Vagina (tissue), 2 donors: ENCODE data around the gene VOPP1. TPM values are rescaled to one million over a fixed set of nuclear protein-coding genes. Genes with fewer than 3 reads are reported as not detected.

Experiments
- DNase-seq, 2 donors: peaks; one replicate each; pipeline ENCODE4 v3.0.0-alpha.2; 2017; ENCODE audit errors: extremely low spot score in 2 of 2
- H3K27ac ChIP-seq: fragments of 200-600 bp; sonication (generic); one replicate; pipeline ENCODE4 v1.5.1; 2019
- H3K27me3 ChIP-seq: fragments of 200-600 bp; sonication (generic); one replicate; pipeline ENCODE4 v1.5.1; 2019
- H3K36me3 ChIP-seq, 2 donors: fragments of 200-600 bp; sonication (generic); one replicate each; pipeline ENCODE4 v1.5.1; 2017 to 2019
- H3K4me1 ChIP-seq: fragments of 200-600 bp; sonication (generic); one replicate; pipeline ENCODE4 v1.5.1; 2019
- H3K4me3 ChIP-seq, 2 donors: fragments of 200-600 bp; sonication (generic); 1 replicate in 1 of 2; 2 replicates in 1 of 2; pipeline ENCODE4 v1.5.1; 2016 to 2019
- H3K9me3 ChIP-seq: fragments of 200-600 bp; sonication (generic); one replicate; pipeline ENCODE4 v1.5.1; 2019
- CTCF ChIP-seq, 3 experiments: fragments of 450-650 bp in 2 of 3; fragments of 200-600 bp in 1 of 3; sonication (generic) in 1 of 3; IDR thresholded peaks; one replicate each; pipeline ENCODE4 v1.5.1; 2017 to 2019; ENCODE audit warnings: antibody characterized with exemption in 3 of 3, mild to moderate bottlenecking in 2 of 3, moderate library complexity in 2 of 3
- POLR2A ChIP-seq, 2 donors: fragments of 450-650 bp; IDR thresholded peaks; one replicate each; pipeline ENCODE4 v1.6.1; 2017; ENCODE audit warnings: antibody characterized with exemption in 2 of 2, mild to moderate bottlenecking in 2 of 2, moderate library complexity in 2 of 2
- POLR2AphosphoS5 ChIP-seq, 2 donors: sonication (generic); formaldehyde crosslinking; IDR thresholded peaks; one replicate each; pipeline ENCODE4 v1.9.0; 2017; ENCODE audit warnings: antibody characterized with exemption in 2 of 2, mild to moderate bottlenecking in 2 of 2, low read depth in 1 of 2; ENCODE audit not compliant: insufficient read depth in 1 of 2
- intact Hi-C: fragments of 100-400 bp; cut with DNase I; formaldehyde crosslinking; loops from one replicate; pipeline ENCODE4 v1.15.1; 2023
- total RNA-seq: library from RNA; depleted of rRNA; stranded (reverse); fragments of >200 nt; gene quantifications from one replicate; pipeline ENCODE4 v1.2.3, GENCODE V29; 2016

Gene VOPP1
- total RNA-seq, 1 donor from 2014 or later = 26.3 TPM

GRCh38 chr7:55548295-55548731 is 24.0 kb downstream of the VOPP1 start:
- Histone ChIP-seq H3K27me3 (no peaks in the 10 kb centered on the region), H3K9me3 (no peaks in the 10 kb centered on the region), H3K4me1 (peaks cover 51% of the 10 kb centered on the region), H3K4me3 (no peak overlapping the region), H3K27ac (no peak overlapping the region), H3K36me3 (no peaks in the 10 kb centered on the region)
- DNase-seq = no peak
- intact Hi-C loops = no loop called here
- TF ChIP-seq POLR2AphosphoS5 (IDR thresholded peaks at IDR 0.05; ENCODE audit: insufficient read depth in 1 of 2, low read depth in 1 of 2) (no peak), CTCF (IDR thresholded peaks at IDR 0.05) (no peak), POLR2A (IDR thresholded peaks at IDR 0.05) (no peak)

GRCh38 chr7:55546814-55547213 is 25.5 kb downstream of the VOPP1 start:
- intact Hi-C loops = no loop called here
- no peaks in the 10 kb centered on the region for H3K27me3 ChIP-seq
- TF ChIP-seq CTCF (IDR thresholded peaks at IDR 0.05) = no peak
- TF ChIP-seq POLR2A (IDR thresholded peaks at IDR 0.05) = no peak
- TF ChIP-seq POLR2AphosphoS5 (IDR thresholded peaks at IDR 0.05; ENCODE audit: insufficient read depth in 1 of 2, low read depth in 1 of 2) = no peak
- H3K4me1 ChIP-seq = peaks cover 36% of the 10 kb centered on the region
- no peak overlapping the region for H3K4me3 ChIP-seq
- H3K27ac ChIP-seq = no peak overlapping the region
- no peak for DNase-seq
- H3K36me3 ChIP-seq = no peaks in the 10 kb centered on the region
- no peaks in the 10 kb centered on the region for H3K9me3 ChIP-seq

- Histone ChIP-seq H3K4me3 (no peak overlapping the region), H3K4me1 (peaks cover 32% of the 10 kb centered on the region), H3K9me3 (no peaks in the 10 kb centered on the region), H3K27ac (no peak overlapping the region), H3K27me3 (no peaks in the 10 kb centered on the region), H3K36me3 (no peaks in the 10 kb centered on the region)
- intact Hi-C loops = no loop called here
- no peak for TF ChIP-seq CTCF (IDR thresholded peaks at IDR 0.05)
- no peak for TF ChIP-seq POLR2A (IDR thresholded peaks at IDR 0.05)
- TF ChIP-seq POLR2AphosphoS5 (IDR thresholded peaks at IDR 0.05; ENCODE audit: insufficient read depth in 1 of 2, low read depth in 1 of 2) = no peak
- DNase-seq = no peak
Observed at GRCh38 chr7:55545496-55545895, 26.8 kb downstream of the VOPP1 start.

- Histone ChIP-seq H3K4me3 (no peak overlapping the region), H3K36me3 (no peaks in the 10 kb centered on the region), H3K27me3 (no peaks in the 10 kb centered on the region), H3K9me3 (no peaks in the 10 kb centered on the region), H3K27ac (no peak overlapping the region), H3K4me1 (peaks cover 26% of the 10 kb centered on the region)
- intact Hi-C loops = no loop called here
- DNase-seq = no peak
- TF ChIP-seq POLR2AphosphoS5 (IDR thresholded peaks at IDR 0.05; ENCODE audit: insufficient read depth in 1 of 2, low read depth in 1 of 2) = no peak
- TF ChIP-seq CTCF (IDR thresholded peaks at IDR 0.05) = no peak
- TF ChIP-seq POLR2A (IDR thresholded peaks at IDR 0.05) = no peak
Observed at GRCh38 chr7:55540226-55540858, 32.0 kb downstream of the VOPP1 start.

GRCh38 chr7:55539380-55539779 is 32.9 kb downstream of the VOPP1 start:
- intact Hi-C loops = no loop called here
- no peaks in the 10 kb centered on the region for H3K27me3 ChIP-seq
- DNase-seq = no peak
- no peak overlapping the region for H3K27ac ChIP-seq
- TF ChIP-seq POLR2A (IDR thresholded peaks at IDR 0.05) (no peak), POLR2AphosphoS5 (IDR thresholded peaks at IDR 0.05; ENCODE audit: insufficient read depth in 1 of 2, low read depth in 1 of 2) (no peak), CTCF (IDR thresholded peaks at IDR 0.05) (no peak)
- no peak overlapping the region for H3K4me3 ChIP-seq
- peaks cover 35% of the 10 kb centered on the region for H3K4me1 ChIP-seq
- H3K9me3 ChIP-seq = no peaks in the 10 kb centered on the region
- H3K36me3 ChIP-seq = no peaks in the 10 kb centered on the region
